ENCODE measurements around the gene LMO7.

The LMO7 gene

GRCh38 chr13:75635828-75636435, at the start of gene LMO7:
LMO7 (plus strand) TSS chr13:75636330; CDS start chr13:75636658, 328 bp downstream.
- DNase-seq (ENCODE audit: low spot score), result peak; percentile 11

DNA sequence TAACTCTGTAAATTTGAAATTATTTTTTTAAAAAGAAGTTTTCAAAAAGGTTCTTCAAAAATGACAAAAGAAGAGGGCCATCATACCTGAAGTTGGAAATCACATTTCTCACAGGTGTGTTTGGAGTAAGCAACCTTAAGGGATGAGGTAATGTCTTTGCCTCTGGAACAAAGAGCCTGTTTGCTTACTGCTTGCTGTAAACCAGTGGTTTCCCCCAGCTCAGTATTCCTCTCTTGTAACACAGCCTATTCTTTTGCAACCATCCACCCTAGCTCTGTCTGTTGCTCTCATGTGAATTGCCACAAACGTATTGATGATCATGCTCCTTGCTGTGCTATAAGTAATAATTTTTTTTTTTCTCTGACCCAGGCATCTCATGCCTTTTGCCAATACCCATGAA, 48.5 kb upstream of the LMO7 start:
- no peak for DNase-seq (ENCODE audit: low spot score)

- no peak for DNase-seq (ENCODE audit: low spot score)
These were observed 39.4 kb upstream of the LMO7 start for GRCh38 chr13:75596657-75597182.

GRCh38 chr13:75600371-75600770, 35.8 kb upstream of the LMO7 start:
- DNase-seq (ENCODE audit: low spot score), result no peak

GRCh38 chr13:75603038-75603437, 33.1 kb upstream of the LMO7 start:
- DNase-seq (ENCODE audit: low spot score), result no peak

DNA sequence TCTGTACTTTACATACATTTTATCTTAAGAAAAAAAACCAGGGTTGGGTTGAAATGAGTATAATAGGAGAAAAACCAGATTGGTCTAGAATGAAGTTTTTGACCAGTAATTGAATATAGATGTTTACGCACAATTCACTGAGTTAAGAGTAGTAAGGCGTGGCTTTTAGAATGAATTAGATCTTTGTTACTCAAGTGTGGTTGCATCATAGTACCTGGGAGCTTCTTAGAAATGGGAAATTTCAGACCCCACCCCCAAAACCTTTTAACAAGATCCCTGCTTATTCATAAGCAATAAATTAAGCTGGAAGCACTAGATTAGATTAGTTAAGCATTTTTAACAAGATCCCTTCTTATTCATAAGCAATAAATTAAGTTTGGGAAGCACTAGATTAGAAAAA, 28.7 kb upstream of the LMO7 start:
- DNase-seq (ENCODE audit: low spot score), result no peak

GRCh38 chr13:75610466-75610865, 25.7 kb upstream of the LMO7 start:
- no peak for DNase-seq (ENCODE audit: low spot score)

GRCh38 chr13:75612354-75612753, 23.8 kb upstream of the LMO7 start:
- no peak for DNase-seq (ENCODE audit: low spot score)

GRCh38 chr13:75617230-75617629, 18.9 kb upstream of the LMO7 start:
- DNase-seq (ENCODE audit: low spot score), result no peak

DNA sequence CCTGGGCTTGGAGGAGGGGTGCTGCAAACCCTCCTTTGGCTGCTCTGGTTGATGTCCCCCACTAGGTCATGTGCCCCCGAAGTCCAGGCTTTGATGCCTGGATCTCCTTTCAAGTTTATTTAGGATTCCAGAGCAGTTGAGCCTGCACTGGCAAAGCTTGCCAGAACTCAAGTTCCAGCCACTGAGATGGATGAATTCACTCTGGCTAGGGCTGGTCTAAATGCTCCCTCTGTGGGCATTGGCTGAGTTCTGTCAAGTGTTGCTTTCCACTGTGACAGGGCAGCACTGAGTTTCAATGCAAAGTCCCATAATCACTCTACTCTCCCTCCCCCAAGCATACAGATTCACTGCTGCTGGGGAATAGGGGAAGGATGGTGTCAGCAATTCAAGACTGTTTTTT, 17.8 kb upstream of the LMO7 start:
- no peak for DNase-seq (ENCODE audit: low spot score)

DNA sequence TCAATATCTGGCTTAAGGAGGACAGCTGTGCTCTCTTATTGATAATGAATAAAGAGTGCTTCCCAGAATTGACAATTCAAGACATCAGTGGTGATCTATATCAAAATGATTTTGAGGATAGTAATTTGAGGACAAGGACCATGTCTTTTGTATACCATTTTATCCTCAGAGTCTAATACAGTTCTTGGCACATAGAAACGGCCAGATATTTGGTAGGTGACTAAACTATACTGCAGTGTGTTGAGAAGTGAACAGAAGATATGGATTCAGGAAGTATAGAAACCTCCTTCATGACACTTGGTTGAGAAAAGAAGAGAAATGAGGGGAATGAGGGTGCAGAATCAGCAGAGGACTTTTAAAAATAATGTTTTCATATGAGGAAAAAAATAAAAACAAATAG, 16.1 kb upstream of the LMO7 start:
- DNase-seq (ENCODE audit: low spot score), result no peak

GRCh38 chr13:75621147-75621546, 15.0 kb upstream of the LMO7 start:
- DNase-seq (ENCODE audit: low spot score), result no peak

DNA sequence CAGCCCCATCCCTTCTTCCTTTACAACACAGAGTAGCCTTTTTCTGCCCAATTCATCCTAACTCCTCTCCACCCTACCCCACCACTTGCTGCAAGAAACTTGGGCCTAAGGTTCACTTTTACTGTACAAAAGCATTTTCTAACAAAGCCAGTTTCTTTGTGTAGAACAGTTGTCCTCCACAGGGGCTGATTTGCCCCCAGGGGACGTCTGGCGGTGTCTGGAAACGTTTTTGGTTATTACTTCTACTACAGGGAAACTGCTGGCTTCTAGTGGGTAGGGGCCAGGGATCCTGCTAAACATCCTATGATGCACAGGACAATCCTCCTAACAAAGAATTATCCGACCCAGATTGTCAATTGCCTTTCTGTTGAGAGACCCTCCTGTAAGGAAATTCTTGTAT, 7.3 kb upstream of the LMO7 start:
- no peak for DNase-seq (ENCODE audit: low spot score)

- DNase-seq (ENCODE audit: low spot score), result no peak
These were observed 2.8 kb upstream of the LMO7 start for GRCh38 chr13:75633285-75633684.

GRCh38 chr13:75635101-75635827, 866 bp upstream of the LMO7 start:
- DNase-seq (ENCODE audit: low spot score), result no peak

GRCh38 chr13:75636436-75637180, 478 bp downstream of the LMO7 start:
- DNase-seq (ENCODE audit: low spot score), result peak; percentile 12

- DNase-seq (ENCODE audit: low spot score), result no peak
These were observed 1.1 kb downstream of the LMO7 start for GRCh38 chr13:75637181-75637750.

DNA sequence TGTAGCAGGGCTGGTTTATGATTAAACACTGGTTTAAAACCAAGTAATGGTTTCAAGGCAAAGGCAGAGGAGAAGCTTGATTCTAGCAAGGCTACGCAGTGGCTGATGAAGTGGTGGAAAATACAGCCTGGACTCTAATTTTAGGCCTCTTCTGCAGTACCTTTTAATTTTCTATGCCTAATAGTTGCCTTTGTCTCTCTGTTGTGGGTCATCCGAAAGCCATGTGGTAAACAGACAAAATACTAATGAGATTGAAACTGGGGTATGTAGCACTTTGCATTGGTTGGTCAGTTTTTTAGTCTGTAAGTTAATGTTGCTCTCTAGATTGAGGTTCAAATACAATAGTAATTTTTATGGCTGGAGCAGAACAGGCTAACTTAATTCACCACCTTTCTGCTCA, 3.3 kb downstream of the LMO7 start:
- DNase-seq (ENCODE audit: low spot score), result no peak

GRCh38 chr13:75641026-75641425, 4.9 kb downstream of the LMO7 start:
- DNase-seq (ENCODE audit: low spot score), result no peak

GRCh38 chr13:75643182-75643581, 7.1 kb downstream of the LMO7 start:
- no peak for DNase-seq (ENCODE audit: low spot score)

DNA sequence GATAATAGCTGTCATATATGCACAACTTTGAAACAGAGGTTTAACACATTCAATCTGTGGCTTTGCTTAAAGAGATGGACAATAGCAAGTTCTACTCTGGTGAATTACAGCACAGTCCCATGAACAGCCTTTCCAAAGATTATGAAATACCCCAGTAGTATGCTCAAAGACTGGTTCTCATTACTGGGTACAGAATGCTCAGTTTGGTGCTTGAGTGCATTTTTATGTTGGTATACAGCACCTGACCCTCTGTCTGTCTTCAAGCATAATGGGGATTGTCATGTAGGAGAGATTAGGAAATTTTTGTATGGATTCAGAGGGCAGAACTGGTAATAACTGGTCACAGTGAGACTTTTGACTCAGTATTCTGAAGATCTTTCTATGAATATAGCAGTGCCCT, 7.6 kb downstream of the LMO7 start:
- DNase-seq (ENCODE audit: low spot score), result no peak

DNA sequence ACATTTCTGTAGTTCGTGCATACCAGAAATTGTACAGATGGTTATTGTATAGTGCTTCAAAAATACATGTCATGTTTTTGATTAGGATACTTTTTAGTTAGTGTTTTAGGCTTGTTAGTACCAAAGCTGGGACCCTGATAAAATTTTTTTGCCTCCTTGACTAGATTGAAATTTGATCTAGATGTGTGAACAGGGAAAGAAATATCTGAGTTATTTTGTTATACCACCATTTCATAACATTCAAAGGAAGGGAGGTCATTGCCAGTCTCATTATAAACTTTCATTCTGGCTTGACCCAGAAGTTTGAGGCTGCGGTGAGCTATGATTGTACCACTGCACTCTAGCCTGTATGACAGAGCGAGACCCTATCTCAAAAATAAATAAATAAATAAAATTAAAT, 9.0 kb downstream of the LMO7 start:
- DNase-seq (ENCODE audit: low spot score), result no peak

All from Ammon's horn (tissue), 1 donor.